ENCODE measurements around the gene TUFM.

DNA sequence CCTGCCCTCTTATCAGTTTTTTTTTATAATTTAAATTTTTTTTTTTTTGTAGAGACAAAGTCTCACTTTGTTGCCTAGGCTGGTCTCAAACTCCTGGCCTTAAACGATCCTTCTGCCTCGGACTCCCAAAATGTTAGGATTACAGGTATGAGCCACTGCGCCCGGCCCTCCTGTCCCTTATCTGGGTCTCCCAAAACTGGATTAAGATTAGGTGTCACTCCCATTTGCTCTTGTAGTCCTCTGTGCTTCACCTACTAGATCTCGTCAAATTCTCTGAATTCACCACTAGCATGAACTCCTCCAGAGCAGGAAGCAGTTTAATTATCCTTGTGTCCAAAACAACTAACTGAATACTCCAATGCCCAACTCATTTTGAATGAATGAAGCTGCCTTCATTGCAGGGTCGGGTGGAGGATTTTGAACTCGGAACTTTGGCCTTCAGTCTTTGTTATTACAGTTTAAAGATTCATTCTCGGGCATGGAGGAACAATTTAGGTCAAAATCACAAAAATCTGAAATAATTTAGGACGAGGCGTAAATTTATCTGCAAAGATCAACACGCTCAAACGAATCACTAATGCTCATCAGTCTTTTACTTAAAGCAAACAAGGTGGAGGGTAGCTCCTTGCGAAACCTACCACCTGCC is 24.2 kb downstream of the TUFM start:
- TF ChIP-seq, protein P1, sequence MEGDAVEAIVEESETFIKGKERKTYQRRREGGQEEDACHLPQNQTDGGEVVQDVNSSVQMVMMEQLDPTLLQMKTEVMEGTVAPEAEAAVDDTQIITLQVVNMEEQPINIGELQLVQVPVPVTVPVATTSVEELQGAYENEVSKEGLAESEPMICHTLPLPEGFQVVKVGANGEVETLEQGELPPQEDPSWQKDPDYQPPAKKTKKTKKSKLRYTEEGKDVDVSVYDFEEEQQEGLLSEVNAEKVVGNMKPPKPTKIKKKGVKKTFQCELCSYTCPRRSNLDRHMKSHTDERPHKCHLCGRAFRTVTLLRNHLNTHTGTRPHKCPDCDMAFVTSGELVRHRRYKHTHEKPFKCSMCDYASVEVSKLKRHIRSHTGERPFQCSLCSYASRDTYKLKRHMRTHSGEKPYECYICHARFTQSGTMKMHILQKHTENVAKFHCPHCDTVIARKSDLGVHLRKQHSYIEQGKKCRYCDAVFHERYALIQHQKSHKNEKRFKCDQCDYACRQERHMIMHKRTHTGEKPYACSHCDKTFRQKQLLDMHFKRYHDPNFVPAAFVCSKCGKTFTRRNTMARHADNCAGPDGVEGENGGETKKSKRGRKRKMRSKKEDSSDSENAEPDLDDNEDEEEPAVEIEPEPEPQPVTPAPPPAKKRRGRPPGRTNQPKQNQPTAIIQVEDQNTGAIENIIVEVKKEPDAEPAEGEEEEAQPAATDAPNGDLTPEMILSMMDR (IDR thresholded peaks at IDR 0.05), result no peak
- TF ChIP-seq POLR2A (IDR thresholded peaks at IDR 0.05), result no peak
